Neural cell (in vitro differentiated cells): ENCODE results near the gene RAPGEF2. TPM values are rescaled to one million over a fixed set of nuclear protein-coding genes. Genes with fewer than 3 reads are reported as not detected.

ENCODE experiments used
- H2AFZ ChIP-seq: fragments of 200-600, 300-800 bp; sonication (generic), shearing (Covaris generic); 2 replicates; pipeline ENCODE4 v1.6.0; 2014; ENCODE audit warnings: low read depth, mild to moderate bottlenecking, antibody characterized with exemption, low read length, moderate library complexity
- H3F3A ChIP-seq: fragments of 200-600 bp; shearing (Covaris generic); 2 replicates; pipeline ENCODE4 v1.6.1; 2016; ENCODE audit warnings: mild to moderate bottlenecking, moderate library complexity, mixed read lengths, antibody characterized with exemption, low read length; ENCODE audit not compliant: insufficient read depth, poor library complexity, severe bottlenecking
- H3K27ac ChIP-seq: fragments of 200-600, 300-800 bp; sonication (generic), shearing (Covaris generic); 2 replicates; pipeline ENCODE4 v1.5.1; 2014; ENCODE audit warnings: mild to moderate bottlenecking, low read length, moderate library complexity
- H3K27me3 ChIP-seq: fragments of 300-800, 200-600 bp; sonication (generic), shearing (Covaris generic); 2 replicates; pipeline ENCODE4 v1.6.0; 2014; ENCODE audit warnings: mild to moderate bottlenecking, low read depth, low read length, moderate library complexity; ENCODE audit not compliant: insufficient read depth
- H3K36me3 ChIP-seq: fragments of 300-800, 200-600 bp; sonication (generic), shearing (Covaris generic); 2 replicates; pipeline ENCODE4 v1.5.1; 2014; ENCODE audit warnings: mild to moderate bottlenecking, antibody characterized with exemption, low read length, moderate library complexity; ENCODE audit not compliant: insufficient read depth
- H3K4me2 ChIP-seq: fragments of 300-800, 200-600 bp; sonication (generic), shearing (Covaris generic); 2 replicates; pipeline ENCODE4 v1.6.0; 2014; ENCODE audit warnings: mild to moderate bottlenecking, low read length
- H3K4me3 ChIP-seq: fragments of 300-800, 200-600 bp; sonication (generic), shearing (Covaris generic); 2 replicates; pipeline ENCODE4 v1.5.1; 2014; ENCODE audit warnings: mild to moderate bottlenecking, low read length, moderate library complexity
- H3K79me2 ChIP-seq: fragments of 200-600 bp; shearing (Covaris generic); replicated peaks from 2 replicates; pipeline ENCODE4 v1.6.0; 2014; ENCODE audit warnings: mild to moderate bottlenecking, low read length, moderate library complexity; ENCODE audit not compliant: insufficient read depth
- H3K9ac ChIP-seq: fragments of 300-800, 200-600 bp; sonication (generic), shearing (Covaris generic); 2 replicates; pipeline ENCODE4 v1.6.1; 2016; ENCODE audit warnings: mild to moderate bottlenecking, low read length, mixed read lengths
- H3K9me2 ChIP-seq: fragments of 200-600 bp; shearing (Covaris generic); 2 replicates; pipeline ENCODE4 v1.6.1; 2016; ENCODE audit warnings: mild to moderate bottlenecking, low read length, mixed read lengths; ENCODE audit not compliant: insufficient read depth
- H3K9me3 ChIP-seq: fragments of 200-600, 300-800 bp; sonication (generic), shearing (Covaris generic); 2 replicates; pipeline ENCODE4 v1.6.1; 2016; ENCODE audit warnings: mild to moderate bottlenecking, mixed run types, low read length, moderate library complexity, mixed read lengths
- H4K20me1 ChIP-seq: fragments of 200-600 bp; shearing (Covaris generic); 2 replicates; pipeline ENCODE4 v1.6.1; 2016; ENCODE audit warnings: mild to moderate bottlenecking, mixed run types; ENCODE audit not compliant: insufficient read depth
- CTCF ChIP-seq: fragments of 450-650 bp; IDR thresholded peaks from 2 replicates; pipeline ENCODE4 v1.5.1; 2014; ENCODE audit warnings: antibody characterized with exemption, mild to moderate bottlenecking, moderate library complexity; ENCODE audit not compliant: poor library complexity, severe bottlenecking
- EP300 ChIP-seq: fragments of 450-650 bp; conservative IDR thresholded peaks from 2 replicates; pipeline ENCODE4 v1.6.1; 2014; ENCODE audit warnings: antibody characterized with exemption, mild to moderate bottlenecking, moderate library complexity; ENCODE audit not compliant: poor library complexity, severe bottlenecking
- EZH2 ChIP-seq: fragments of 200-600, 300-800 bp; shearing (Covaris generic), sonication (generic); IDR thresholded peaks from 2 replicates; pipeline ENCODE4 v1.6.1; 2014; ENCODE audit warnings: antibody characterized with exemption, low read length, borderline replicate concordance, mild to moderate bottlenecking; ENCODE audit not compliant: insufficient read depth, poor library complexity, severe bottlenecking
- MXI1 ChIP-seq: fragments of 450-650 bp; conservative IDR thresholded peaks from 2 replicates; pipeline ENCODE4 v1.6.1; 2014; ENCODE audit warnings: antibody characterized with exemption, mild to moderate bottlenecking; ENCODE audit not compliant: poor library complexity, severe bottlenecking
- POLR2AphosphoS5 ChIP-seq: IDR thresholded peaks from 2 replicates; pipeline ENCODE4 v1.6.1; 2012
- RAD21 ChIP-seq: fragments of 450-650 bp; conservative IDR thresholded peaks from 2 replicates; pipeline ENCODE4 v1.6.1; 2014; ENCODE audit warnings: antibody characterized with exemption, mild to moderate bottlenecking, moderate library complexity
- REST ChIP-seq: IDR thresholded peaks from 2 replicates; pipeline ENCODE4 v1.6.1; 2012; ENCODE audit warnings: borderline replicate concordance
- SMC3 ChIP-seq: fragments of 450-650 bp; conservative IDR thresholded peaks from 2 replicates; pipeline ENCODE4 v1.6.1; 2014; ENCODE audit warnings: antibody characterized with exemption, mild to moderate bottlenecking, moderate library complexity; ENCODE audit not compliant: poor library complexity
- TAF1 ChIP-seq: IDR thresholded peaks from 2 replicates; pipeline ENCODE4 v1.6.1; 2012; ENCODE audit warnings: low read depth
- polyA plus RNA-seq: library from polyadenylated mRNA; depleted of rRNA; stranded (reverse); fragments of >200 nt; gene quantifications from 2 replicates; pipeline ENCODE4 v1.2.3, GENCODE V29; 2014

RAPGEF2 gene
- polyA plus RNA-seq, 1 donor from 2014 or later, result 134 TPM

- Histone ChIP-seq H3K4me3 (no peak overlapping the region), H4K20me1 (no peaks in the 10 kb centered on the region), H3K9ac (no peak overlapping the region), H3K4me2 (no peak overlapping the region), H2AFZ (no peak overlapping the region), H3K27ac (no peak overlapping the region), H3K79me2 (no peaks in the 10 kb centered on the region), H3K27me3 (no peaks in the 10 kb centered on the region), H3K9me2 (no peaks in the 10 kb centered on the region), H3K9me3 (no peaks in the 10 kb centered on the region), H3K36me3 (no peaks in the 10 kb centered on the region), H3F3A (no peaks in the 10 kb centered on the region)
- TF ChIP-seq RAD21, result no peak
- TF ChIP-seq MXI1, result no peak
- no peak for TF ChIP-seq TAF1
- no peak for TF ChIP-seq CTCF
- no peak for TF ChIP-seq SMC3
- TF ChIP-seq REST, result no peak
- no peak for TF ChIP-seq EP300
Observed at GRCh38 chr4:159070742-159071141, 32.1 kb upstream of the RAPGEF2 start.

GRCh38 chr4:159071178-159071968, 31.5 kb upstream of the RAPGEF2 start:
- Histone ChIP-seq H3K36me3 (no peaks in the 10 kb centered on the region), H3K27me3 (no peaks in the 10 kb centered on the region), H3F3A (no peaks in the 10 kb centered on the region), H3K27ac (no peak overlapping the region), H3K9me2 (no peaks in the 10 kb centered on the region), H3K4me2 (no peak overlapping the region), H3K9ac (no peak overlapping the region), H2AFZ (no peak overlapping the region), H3K79me2 (no peaks in the 10 kb centered on the region), H3K4me3 (no peak overlapping the region), H3K9me3 (no peaks in the 10 kb centered on the region), H4K20me1 (no peaks in the 10 kb centered on the region)
- no peak for TF ChIP-seq TAF1
- no peak for TF ChIP-seq POLR2AphosphoS5
- TF ChIP-seq MXI1, result no peak
- no peak for TF ChIP-seq CTCF
- TF ChIP-seq EZH2, result no peak
- TF ChIP-seq RAD21, result no peak
- no peak for TF ChIP-seq REST
- no peak for TF ChIP-seq EP300
- TF ChIP-seq SMC3, result no peak
